HUES48 (cell line): ENCODE results near the gene RAD51B.
"Not testable (repeated sequence)": the region's sequence is repeated elsewhere in the genome, so short reads cannot be mapped to it uniquely, and the experiment has no call there.

Experiments
- H3K27ac ChIP-seq: one replicate; pipeline ENCODE4 v1.7.0; 2013; ENCODE audit warnings: low read depth, low read length, inconsistent platforms
- H3K27me3 ChIP-seq: 2 replicates; pipeline ENCODE4 v1.6.1; 2013; ENCODE audit warnings: mild to moderate bottlenecking, low read length; ENCODE audit not compliant: control insufficient read depth, insufficient read depth
- H3K36me3 ChIP-seq: 2 replicates; pipeline ENCODE4 v1.6.1; 2013; ENCODE audit warnings: low read length; ENCODE audit not compliant: control insufficient read depth, insufficient read depth
- H3K4me1 ChIP-seq: 2 replicates; pipeline ENCODE4 v1.6.1; 2013; ENCODE audit warnings: mild to moderate bottlenecking, low read length; ENCODE audit not compliant: control insufficient read depth, insufficient read depth
- H3K4me3 ChIP-seq: 2 replicates; pipeline ENCODE4 v1.5.1; 2013; ENCODE audit warnings: mild to moderate bottlenecking, low read depth, low read length
- H3K9ac ChIP-seq: 2 replicates; pipeline ENCODE4 v1.6.1; 2013; ENCODE audit warnings: mild to moderate bottlenecking, low read depth, low read length, moderate library complexity
- H3K9me3 ChIP-seq: 2 replicates; pipeline ENCODE4 v1.6.1; 2013; ENCODE audit warnings: low read length; ENCODE audit not compliant: control insufficient read depth, insufficient read depth

Gene RAD51B

DNA sequence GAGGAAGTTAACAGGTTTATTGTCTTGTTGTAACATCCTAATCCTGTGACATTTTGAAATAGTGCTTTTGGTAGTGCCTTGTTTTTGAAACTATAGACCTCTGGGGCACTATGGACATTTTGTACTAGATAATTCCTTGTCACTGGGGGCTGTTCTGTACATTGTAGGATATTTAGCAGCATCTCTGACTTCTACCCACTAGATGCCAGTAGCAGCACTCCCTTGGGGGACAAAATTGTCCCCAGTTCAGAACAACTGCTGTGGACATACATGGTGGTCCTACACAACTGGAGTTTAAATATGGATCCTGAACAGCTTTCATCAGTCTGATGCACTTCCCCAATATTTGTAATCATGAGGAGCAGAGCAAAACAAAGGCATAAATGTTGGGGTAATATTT is 264.7 kb downstream of the RAD51B start:
- no peaks in the 10 kb centered on the region for H3K9me3 ChIP-seq
- H3K9ac ChIP-seq, result no peak overlapping the region
- no peak overlapping the region for H3K4me3 ChIP-seq
- peaks cover 30% of the 10 kb centered on the region for H3K4me1 ChIP-seq
- no peaks in the 10 kb centered on the region for H3K36me3 ChIP-seq
- no peaks in the 10 kb centered on the region for H3K27me3 ChIP-seq
- H3K27ac ChIP-seq, result no peak overlapping the region

DNA sequence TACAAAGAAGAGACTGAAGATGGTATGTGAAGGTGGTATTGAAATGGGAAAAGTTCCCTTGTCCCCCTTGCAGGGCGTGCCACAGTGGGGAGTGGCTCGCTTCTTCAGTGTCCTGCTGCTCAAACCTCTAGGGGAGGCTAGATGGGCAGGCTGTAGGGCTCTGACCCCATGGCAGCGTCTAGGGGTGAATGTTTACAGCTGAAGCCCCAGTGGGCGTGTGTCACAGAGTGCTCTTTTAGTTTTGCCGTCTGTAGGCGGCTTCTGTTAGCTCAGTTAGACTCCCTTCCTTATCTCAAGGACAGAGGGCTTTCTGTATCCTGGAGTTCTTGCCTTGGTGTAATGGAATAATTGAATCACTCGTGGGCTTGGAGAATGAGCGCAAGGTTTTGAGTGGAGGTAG is 266.2 kb downstream of the RAD51B start:
- Histone ChIP-seq H3K9me3 (no peaks in the 10 kb centered on the region), H3K4me1 (peaks cover 25% of the 10 kb centered on the region), H3K27me3 (no peaks in the 10 kb centered on the region), H3K4me3 (no peak overlapping the region), H3K36me3 (no peaks in the 10 kb centered on the region), H3K27ac (peak overlapping the region; percentile 14), H3K9ac (no peak overlapping the region)

DNA sequence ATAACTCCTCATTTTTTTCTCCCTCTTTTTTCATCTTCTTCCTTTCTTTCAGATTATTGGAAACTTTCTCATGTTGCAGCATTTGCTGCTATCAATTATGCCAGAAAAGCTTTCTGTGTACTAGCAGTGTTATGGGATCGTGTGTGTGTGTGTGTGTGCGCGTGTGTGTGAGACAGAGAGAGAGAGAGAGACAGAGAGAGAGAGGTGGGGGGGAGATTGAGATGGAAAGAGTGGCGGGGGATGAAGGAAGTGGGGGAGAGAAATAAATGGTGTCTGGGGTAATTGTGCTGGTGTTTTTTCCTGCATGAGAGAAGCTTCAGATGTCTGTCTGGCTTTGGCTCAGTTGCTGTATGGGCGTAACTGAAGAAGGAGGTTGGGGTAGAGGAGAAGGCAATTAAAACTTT is 268.9 kb downstream of the RAD51B start:
- no peak overlapping the region for H3K9ac ChIP-seq
- no peak overlapping the region for H3K27ac ChIP-seq
- no peaks in the 10 kb centered on the region for H3K27me3 ChIP-seq
- no peaks in the 10 kb centered on the region for H3K9me3 ChIP-seq
- peaks cover 25% of the 10 kb centered on the region for H3K4me1 ChIP-seq
- H3K36me3 ChIP-seq, result no peaks in the 10 kb centered on the region
- no peak overlapping the region for H3K4me3 ChIP-seq

DNA sequence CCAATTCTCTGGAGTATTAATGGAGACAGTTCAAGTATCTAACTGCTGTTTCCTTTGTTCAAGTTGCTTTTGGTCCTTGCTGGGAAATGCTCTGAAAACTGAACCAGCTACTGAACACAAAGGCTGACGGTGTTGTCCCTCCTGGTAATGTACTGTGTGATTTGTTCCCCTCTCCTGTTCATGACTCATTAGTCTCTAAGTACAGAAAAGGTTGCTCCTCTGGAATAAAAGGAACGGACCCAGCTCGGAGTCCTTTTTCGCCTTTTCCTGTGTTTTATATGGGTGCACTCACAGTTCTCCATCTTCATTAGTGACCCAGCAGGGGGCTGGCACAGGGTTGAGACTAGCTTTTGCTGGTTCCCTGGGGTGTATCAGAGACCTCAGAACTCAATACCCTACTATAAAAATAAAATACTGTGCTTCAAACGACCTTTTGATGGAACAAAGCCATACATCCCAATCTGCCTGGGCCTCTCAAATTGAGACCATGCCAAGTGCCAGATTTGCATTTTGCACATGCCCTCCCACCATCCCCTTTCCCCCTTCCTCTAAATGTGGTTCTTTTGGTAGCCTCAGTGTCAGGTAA is 269.7 kb downstream of the RAD51B start:
- H3K9ac ChIP-seq, result no peak overlapping the region

DNA sequence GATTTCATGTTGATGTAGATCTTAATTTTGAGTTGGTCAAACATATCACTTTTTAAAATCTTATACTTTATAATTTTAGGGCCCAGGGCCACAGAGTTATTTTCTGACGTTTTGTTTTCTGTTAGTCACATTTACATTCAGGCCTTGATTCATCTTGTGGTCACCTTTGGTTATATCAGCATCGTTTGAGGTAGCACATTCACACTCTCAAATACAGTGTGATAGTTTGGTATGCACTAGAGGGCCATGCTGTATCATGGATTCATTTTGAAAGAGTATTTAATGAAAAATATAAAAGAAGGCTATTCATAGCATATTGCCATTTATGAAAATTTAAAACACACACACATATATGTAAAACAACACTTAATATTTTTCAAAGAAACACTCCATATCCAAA is 274.6 kb downstream of the RAD51B start:
- H3K4me1 ChIP-seq, result peaks cover 5% of the 10 kb centered on the region; the same call in 1 of the 2 replicates

More for the DNA sequence above, 269.7 kb downstream of the RAD51B start:
- no peaks in the 10 kb centered on the region for H3K27me3 ChIP-seq
- H3K4me3 ChIP-seq, result no peak overlapping the region
- peak overlapping the region; percentile 28 for H3K27ac ChIP-seq
- H3K9me3 ChIP-seq, result no peaks in the 10 kb centered on the region
- no peaks in the 10 kb centered on the region for H3K36me3 ChIP-seq
- peaks cover 25% of the 10 kb centered on the region for H3K4me1 ChIP-seq

DNA sequence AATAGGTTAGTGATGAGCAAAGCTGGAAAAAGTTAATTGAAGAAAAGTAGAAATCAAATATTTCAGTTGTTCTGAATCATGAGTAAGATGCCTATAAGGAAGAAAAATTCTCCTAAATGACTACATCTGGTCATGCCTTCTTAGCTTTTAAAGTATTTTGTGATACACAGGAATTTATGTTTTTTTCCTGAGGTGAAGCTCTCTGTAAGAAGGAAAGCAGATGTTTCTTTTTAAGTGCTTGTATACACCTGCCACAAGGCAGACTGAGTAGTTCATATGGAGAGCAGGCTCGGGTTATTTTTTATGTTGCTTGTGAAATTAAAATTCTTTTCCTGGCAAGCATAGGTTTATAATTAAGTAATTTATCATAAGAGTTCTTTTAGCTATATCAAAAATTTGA is 275.2 kb downstream of the RAD51B start:
- Histone ChIP-seq H3K4me3 (no peak overlapping the region), H3K4me1 (no peaks in the 10 kb centered on the region), H3K9ac (no peak overlapping the region), H3K9me3 (no peaks in the 10 kb centered on the region), H3K27me3 (no peaks in the 10 kb centered on the region), H3K27ac (no peak overlapping the region), H3K36me3 (no peaks in the 10 kb centered on the region)

More for the DNA sequence above, 274.6 kb downstream of the RAD51B start:
- Histone ChIP-seq H3K27ac (no peak overlapping the region), H3K4me3 (no peak overlapping the region), H3K9me3 (no peaks in the 10 kb centered on the region), H3K27me3 (no peaks in the 10 kb centered on the region), H3K9ac (no peak overlapping the region), H3K36me3 (no peaks in the 10 kb centered on the region)

DNA sequence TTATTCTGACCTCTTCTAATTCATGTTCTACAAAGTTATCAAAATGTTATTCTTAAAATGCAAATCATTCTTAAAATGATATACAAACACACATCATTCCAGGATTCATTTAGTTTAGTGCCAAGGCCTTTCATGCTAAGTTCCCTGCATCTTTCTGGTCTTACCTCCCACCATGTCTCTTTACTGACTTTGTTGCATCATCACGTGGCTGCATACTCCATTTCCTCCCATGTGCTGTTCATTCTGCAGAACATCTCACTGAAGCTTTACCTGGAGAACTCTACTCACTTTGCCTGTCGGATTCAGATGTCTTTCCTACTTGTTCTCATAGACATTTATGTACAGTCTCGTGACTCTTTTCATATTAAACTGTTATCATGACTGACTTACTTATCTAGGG is 278.1 kb downstream of the RAD51B start:
- no peak overlapping the region for H3K9ac ChIP-seq
- H3K27me3 ChIP-seq, result no peaks in the 10 kb centered on the region
- H3K4me1 ChIP-seq, result no peaks in the 10 kb centered on the region
- peaks cover 21% of the 10 kb centered on the region; the same call in 1 of the 2 replicates for H3K9me3 ChIP-seq
- H3K27ac ChIP-seq, result no peak overlapping the region
- no peak overlapping the region for H3K4me3 ChIP-seq
- H3K36me3 ChIP-seq, result no peaks in the 10 kb centered on the region

DNA sequence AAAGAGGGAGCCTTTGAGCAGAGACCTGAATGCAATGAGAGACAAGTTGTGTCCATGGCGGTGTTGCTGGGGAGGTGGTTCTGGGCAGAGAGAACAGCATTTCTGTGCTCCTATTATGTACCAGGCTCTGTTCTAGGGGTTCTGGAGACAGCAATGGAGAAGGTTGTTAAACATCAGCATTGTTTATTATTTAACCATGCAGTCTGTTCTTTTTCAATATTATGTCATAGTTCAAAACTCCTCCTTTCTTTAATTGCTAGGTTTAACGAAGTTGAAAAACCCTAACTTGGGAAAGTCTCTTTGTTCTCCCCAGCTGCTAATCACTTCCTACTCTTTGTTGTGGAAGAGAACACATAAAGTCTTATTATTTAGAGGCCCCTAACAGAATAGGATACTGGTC is 279.3 kb downstream of the RAD51B start:
- Histone ChIP-seq H3K4me1 (no peaks in the 10 kb centered on the region), H3K27ac (no peak overlapping the region), H3K27me3 (no peaks in the 10 kb centered on the region), H3K4me3 (no peak overlapping the region), H3K9ac (no peak overlapping the region), H3K36me3 (no peaks in the 10 kb centered on the region), H3K9me3 (peaks cover 21% of the 10 kb centered on the region; the same call in 1 of the 2 replicates)

DNA sequence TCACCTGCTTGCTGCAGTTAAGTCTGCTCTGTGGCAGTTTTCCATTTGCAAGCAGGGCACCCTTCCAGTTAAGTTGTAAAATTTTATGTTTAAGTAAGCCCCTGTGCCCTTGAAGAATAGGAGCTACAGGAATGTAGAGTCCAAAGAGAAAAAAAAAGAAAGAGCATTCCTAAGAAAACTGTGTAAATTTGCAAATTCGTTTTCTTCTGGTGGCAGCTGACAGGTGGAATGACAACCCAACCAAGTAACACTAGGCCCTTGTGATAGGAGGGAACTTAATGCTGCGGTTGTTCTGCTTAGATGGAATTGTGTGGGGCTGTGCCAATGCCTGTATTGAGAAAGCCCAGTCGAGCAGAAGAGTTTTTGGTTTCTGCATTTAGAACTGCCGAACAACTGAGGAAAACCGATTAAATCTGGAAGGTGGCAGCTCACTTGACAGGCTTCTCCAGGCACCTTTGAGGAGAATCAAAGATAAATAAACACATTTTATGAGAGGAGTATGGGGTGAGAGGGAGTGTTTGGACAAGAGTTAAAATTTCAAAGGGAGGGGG is 280.0 kb downstream of the RAD51B start:
- no peaks in the 10 kb centered on the region for H3K27me3 ChIP-seq
- H3K27ac ChIP-seq, result no peak overlapping the region
- peaks cover 21% of the 10 kb centered on the region; the same call in 1 of the 2 replicates for H3K9me3 ChIP-seq
- H3K36me3 ChIP-seq, result no peaks in the 10 kb centered on the region
- peaks cover 5% of the 10 kb centered on the region for H3K4me1 ChIP-seq
- H3K9ac ChIP-seq, result no peak overlapping the region
- H3K4me3 ChIP-seq, result no peak overlapping the region

DNA sequence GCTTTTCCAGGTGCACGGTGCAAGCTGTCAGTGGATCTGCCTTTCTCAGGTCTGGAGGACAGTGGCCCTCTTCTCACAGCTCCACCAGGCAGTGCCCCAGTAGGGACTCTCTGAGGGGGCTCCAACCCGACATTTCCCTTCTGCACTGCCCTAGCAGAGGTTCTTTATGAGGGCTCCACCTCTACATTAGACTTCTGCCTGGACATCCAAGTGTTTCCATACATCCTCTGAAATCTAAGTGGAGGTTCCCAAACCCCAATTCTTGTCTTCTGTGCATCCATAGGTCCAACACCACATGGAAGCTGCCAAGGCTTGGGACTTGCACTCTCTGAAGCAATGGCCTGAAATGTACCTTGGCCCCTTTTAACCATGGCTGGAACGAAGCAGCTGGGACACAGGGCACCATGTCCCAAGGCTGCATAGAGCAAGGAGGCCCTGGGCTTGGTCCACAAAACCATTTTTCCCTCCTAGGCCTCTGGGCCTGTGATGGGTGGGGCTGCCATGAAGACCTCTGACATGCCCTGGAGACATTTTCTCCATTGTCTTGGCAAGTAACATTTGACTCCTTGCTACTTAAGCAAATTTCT is 282.2 kb downstream of the RAD51B start:
- not testable (repeated sequence) for H3K9ac ChIP-seq, H3K27ac ChIP-seq, H3K36me3 ChIP-seq, H3K4me3 ChIP-seq, H3K27me3 ChIP-seq
- peaks cover 21% of the 10 kb centered on the region for H3K4me1 ChIP-seq
- peaks cover 21% of the 10 kb centered on the region; the same call in 1 of the 2 replicates for H3K9me3 ChIP-seq

DNA sequence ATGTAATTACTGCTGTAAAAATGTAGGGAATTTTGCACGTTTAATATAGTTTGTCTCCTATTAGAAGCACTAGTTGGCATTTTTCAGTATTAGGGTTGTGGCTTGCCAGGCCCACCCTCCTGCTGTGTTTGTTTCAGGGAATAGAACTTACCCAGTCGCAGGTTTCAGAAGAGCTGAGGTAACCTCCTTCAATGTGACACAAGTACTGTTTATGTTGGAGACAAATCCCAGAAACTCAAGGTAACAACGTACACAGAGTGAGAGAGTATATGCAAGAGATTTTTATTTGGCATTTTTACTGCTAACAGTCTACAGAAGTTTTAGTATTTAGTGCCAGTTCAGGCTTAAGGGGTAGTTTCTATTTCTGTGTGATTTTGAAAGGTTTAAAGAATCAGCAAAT is 284.3 kb downstream of the RAD51B start:
- no peaks in the 10 kb centered on the region for H3K36me3 ChIP-seq
- no peak overlapping the region for H3K4me3 ChIP-seq
- peaks cover 21% of the 10 kb centered on the region; the same call in 1 of the 2 replicates for H3K9me3 ChIP-seq
- H3K27ac ChIP-seq, result no peak overlapping the region
- H3K27me3 ChIP-seq, result no peaks in the 10 kb centered on the region
- H3K9ac ChIP-seq, result no peak overlapping the region
- peaks cover 22% of the 10 kb centered on the region for H3K4me1 ChIP-seq
